AML-193 (cell line): ENCODE results near the gene PDE3A.
"Not testable (repeated sequence)": the region's sequence is repeated elsewhere in the genome, so short reads cannot be mapped to it uniquely, and the experiment has no call there.

Experiments used
- DNase-seq, 2 experiments: peaks; one replicate each; lab custom pipeline; 2025; lab: John Stamatoyannopoulos, UW

PDE3A gene

GRCh38 chr12:20551742-20552442 lies 183.6 kb downstream of the PDE3A start:
- not testable (repeated sequence) for DNase-seq

GRCh38 chr12:20552586-20552985 lies 184.2 kb downstream of the PDE3A start:
- DNase-seq, result not testable (repeated sequence)

- DNase-seq, result no peak
Measured at GRCh38 chr12:20555015-20555414, 186.7 kb downstream of the PDE3A start.

- no peak for DNase-seq
Measured at GRCh38 chr12:20555771-20556170, 187.4 kb downstream of the PDE3A start.

GRCh38 chr12:20557096-20557495 lies 188.8 kb downstream of the PDE3A start:
- no peak for DNase-seq

GRCh38 chr12:20560935-20561334 lies 192.6 kb downstream of the PDE3A start:
- DNase-seq, result no peak

GRCh38 chr12:20561871-20562270 lies 193.5 kb downstream of the PDE3A start:
- no peak for DNase-seq

- DNase-seq, result no peak
Measured at GRCh38 chr12:20567413-20567812, 199.1 kb downstream of the PDE3A start.

- no peak for DNase-seq
Measured at GRCh38 chr12:20572451-20572850, 204.1 kb downstream of the PDE3A start.

GRCh38 chr12:20576528-20576927 lies 208.2 kb downstream of the PDE3A start:
- DNase-seq, result no peak

- DNase-seq, result no peak
Measured at GRCh38 chr12:20577054-20577453, 208.7 kb downstream of the PDE3A start.

GRCh38 chr12:20578142-20578541 lies 209.8 kb downstream of the PDE3A start:
- no peak for DNase-seq

GRCh38 chr12:20585055-20585625 lies 216.8 kb downstream of the PDE3A start:
- no peak for DNase-seq

- no peak for DNase-seq
Measured at GRCh38 chr12:20585913-20586312, 217.6 kb downstream of the PDE3A start.

- no peak for DNase-seq
Measured at GRCh38 chr12:20588042-20588441, 219.7 kb downstream of the PDE3A start.

GRCh38 chr12:20590570-20590969 lies 222.2 kb downstream of the PDE3A start:
- DNase-seq, result no peak

GRCh38 chr12:20592556-20592955 lies 224.2 kb downstream of the PDE3A start:
- no peak for DNase-seq

GRCh38 chr12:20593611-20594010 lies 225.3 kb downstream of the PDE3A start:
- DNase-seq, result no peak

GRCh38 chr12:20596061-20596460 lies 227.7 kb downstream of the PDE3A start:
- peak; percentile 13 to 17 for DNase-seq

- DNase-seq, result no peak
Measured at GRCh38 chr12:20599757-20600156, 231.4 kb downstream of the PDE3A start.

GRCh38 chr12:20601668-20602280 lies 233.4 kb downstream of the PDE3A start:
- peak; percentile 21 to 44 for DNase-seq

GRCh38 chr12:20602641-20603391 lies 234.5 kb downstream of the PDE3A start:
- no peak for DNase-seq
